Measurements from ENCODE around the gene ATRNL1.

- no peak for TF ChIP-seq CTCF (IDR thresholded peaks at IDR 0.05)
- no peak for TF ChIP-seq POLR2A (IDR thresholded peaks at IDR 0.05)
These were observed 821.3 kb downstream of the ATRNL1 start for GRCh38 chr10:115914475-115914874.

All from Peyer's patch (tissue), 4 donors.